ENCODE data around the gene IKZF2. TPM values are rescaled to one million over a fixed set of nuclear protein-coding genes. Genes with fewer than 3 reads are reported as not detected.

The IKZF2 gene
- total RNA-seq, 1 experiment from 2014 or later, result 14.2 TPM

DNA sequence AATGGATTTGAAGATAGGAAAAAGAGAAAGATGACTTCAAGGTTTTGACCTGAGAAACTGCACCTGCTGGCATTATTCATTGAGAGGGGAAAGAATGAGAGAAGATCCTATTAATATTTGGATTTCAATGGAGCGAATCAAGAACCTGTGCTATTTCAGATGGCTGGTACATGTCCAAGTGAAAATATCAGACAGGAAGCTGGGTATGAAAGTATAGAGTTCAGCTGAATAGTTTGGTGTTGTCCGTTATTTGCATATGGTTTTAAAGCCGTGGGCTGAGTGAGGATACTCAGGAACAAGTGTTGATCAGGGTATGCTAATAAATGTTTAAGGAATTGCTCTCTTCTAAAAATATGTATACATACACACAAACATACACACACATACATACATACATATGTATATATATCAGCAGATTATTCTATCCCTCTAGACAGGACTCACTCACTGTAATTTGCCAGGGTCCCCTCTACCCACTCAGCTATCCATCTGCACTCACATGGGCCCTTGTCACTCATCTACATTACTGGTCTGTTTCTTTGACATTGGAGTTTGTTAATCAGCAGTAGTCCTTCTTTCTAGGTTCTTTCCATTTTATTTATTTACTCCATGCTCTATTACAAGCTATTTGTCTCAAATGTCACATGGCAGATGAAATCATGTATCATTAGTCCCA lies 33.9 kb upstream of the IKZF2 start:
- TF ChIP-seq CTCF (IDR thresholded peaks at IDR 0.05; ENCODE audit: insufficient read depth in 1 of 2, low read depth in 1 of 2, low read length in 1 of 2, severe bottlenecking in 1 of 2, unreplicated experiment in 1 of 2), result no peak
- Mint-ChIP-seq H3K36me3 (ENCODE audit: insufficient read depth, unreplicated experiment) (peaks cover 18% of the 10 kb centered on the region), H3K4me3 (ENCODE audit: unreplicated experiment) (no peak overlapping the region), H3K27me3 (ENCODE audit: insufficient read depth, unreplicated experiment) (no peaks in the 10 kb centered on the region), H3K4me1 (ENCODE audit: low read depth, unreplicated experiment) (peaks cover 18% of the 10 kb centered on the region), H3K27ac (ENCODE audit: unreplicated experiment) (no peak overlapping the region), H3K9me3 (ENCODE audit: unreplicated experiment) (no peaks in the 10 kb centered on the region)
- Histone ChIP-seq H3K36me3 (ENCODE audit: control insufficient read depth, insufficient read depth, low read length) (no peaks in the 10 kb centered on the region), H3K4me1 (peaks cover 32% of the 10 kb centered on the region), H3K9me3 (no peaks in the 10 kb centered on the region), H3K4me3 (ENCODE audit: low read depth, low read length) (no peak overlapping the region), H3K27me3 (replicated peaks; ENCODE audit: control insufficient read depth, insufficient read depth, low read length) (no peaks in the 10 kb centered on the region)
- no TSS peak for BruUV-seq (replicated peaks)
- ChIA-PET CTCF (no interaction called here), POLR2A (no interaction called here)
- intact Hi-C loops (cut with micrococcal nuclease; ENCODE audit: unreplicated experiment), result no loop called here
- no peak for DNase-seq

DNA sequence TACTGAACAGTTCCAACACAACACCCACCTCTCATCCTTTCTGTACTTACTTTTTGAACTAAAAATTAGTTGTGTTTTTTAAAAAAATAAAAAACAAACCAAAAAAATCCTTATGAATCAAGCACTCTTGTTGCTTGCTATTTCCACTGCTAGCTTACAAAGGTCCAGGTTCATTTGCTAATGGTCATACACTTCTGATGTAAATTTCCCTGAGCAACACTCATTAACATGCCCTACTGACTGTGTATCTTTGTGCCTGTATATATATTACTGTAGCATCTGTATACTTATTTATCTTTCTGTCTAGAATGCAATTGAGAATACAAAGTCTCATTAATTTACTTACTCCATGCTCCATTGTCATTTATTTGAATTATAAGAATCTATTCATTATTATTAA lies 30.3 kb upstream of the IKZF2 start:
- intact Hi-C loops (cut with micrococcal nuclease; ENCODE audit: unreplicated experiment), result no loop called here
- H3K4me1 Mint-ChIP-seq (ENCODE audit: low read depth, unreplicated experiment), result peaks cover 16% of the 10 kb centered on the region
- no peaks in the 10 kb centered on the region for H3K27me3 Mint-ChIP-seq (ENCODE audit: insufficient read depth, unreplicated experiment)
- H3K36me3 ChIP-seq (ENCODE audit: control insufficient read depth, insufficient read depth, low read length), result no peaks in the 10 kb centered on the region
- no peaks in the 10 kb centered on the region for H3K36me3 Mint-ChIP-seq (ENCODE audit: insufficient read depth, unreplicated experiment)
- H3K9me3 ChIP-seq, result no peaks in the 10 kb centered on the region
- CTCF ChIA-PET, result no interaction called here
- POLR2A ChIA-PET, result no interaction called here
- H3K4me3 Mint-ChIP-seq (ENCODE audit: unreplicated experiment), result no peak overlapping the region
- H3K4me1 ChIP-seq, result peaks cover 9% of the 10 kb centered on the region
- H3K27ac Mint-ChIP-seq (ENCODE audit: unreplicated experiment), result no peak overlapping the region
- TF ChIP-seq CTCF (IDR thresholded peaks at IDR 0.05; ENCODE audit: insufficient read depth in 1 of 2, low read depth in 1 of 2, low read length in 1 of 2, severe bottlenecking in 1 of 2, unreplicated experiment in 1 of 2), result no peak
- H3K4me3 ChIP-seq (ENCODE audit: low read depth, low read length), result no peak overlapping the region
- H3K9me3 Mint-ChIP-seq (ENCODE audit: unreplicated experiment), result peaks cover 20% of the 10 kb centered on the region
- H3K27me3 ChIP-seq (replicated peaks; ENCODE audit: control insufficient read depth, insufficient read depth, low read length), result no peaks in the 10 kb centered on the region
- DNase-seq, result no peak
- no TSS peak for BruUV-seq (replicated peaks)

DNA sequence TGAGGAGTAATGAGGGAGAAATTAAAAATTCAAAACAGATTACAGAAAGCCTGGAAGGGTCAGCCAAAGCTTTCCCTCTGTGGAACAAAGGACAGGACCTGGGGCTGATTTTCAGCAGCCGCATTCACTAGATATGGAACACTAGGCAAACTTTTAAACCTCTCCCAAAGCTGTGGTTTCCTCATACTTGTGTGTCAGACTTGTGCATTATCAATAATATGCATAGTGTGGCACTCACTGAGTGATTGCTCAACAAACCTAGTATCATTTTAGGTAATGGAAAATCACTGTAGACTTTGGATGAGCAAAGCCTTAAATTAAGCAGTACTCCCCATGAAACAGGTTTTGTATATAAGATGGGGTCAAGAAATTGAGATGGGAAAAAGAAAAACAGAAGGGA lies 26.3 kb upstream of the IKZF2 start:
- ChIA-PET CTCF (no interaction called here), POLR2A (no interaction called here)
- Histone ChIP-seq H3K4me1 (peaks cover 26% of the 10 kb centered on the region), H3K9me3 (no peaks in the 10 kb centered on the region), H3K4me3 (ENCODE audit: low read depth, low read length) (no peak overlapping the region), H3K36me3 (ENCODE audit: control insufficient read depth, insufficient read depth, low read length) (no peaks in the 10 kb centered on the region), H3K27me3 (replicated peaks; ENCODE audit: control insufficient read depth, insufficient read depth, low read length) (no peaks in the 10 kb centered on the region)
- Mint-ChIP-seq H3K27ac (ENCODE audit: unreplicated experiment) (no peak overlapping the region), H3K27me3 (ENCODE audit: insufficient read depth, unreplicated experiment) (no peaks in the 10 kb centered on the region), H3K4me1 (ENCODE audit: low read depth, unreplicated experiment) (peaks cover 34% of the 10 kb centered on the region), H3K36me3 (ENCODE audit: insufficient read depth, unreplicated experiment) (no peaks in the 10 kb centered on the region), H3K9me3 (ENCODE audit: unreplicated experiment) (peaks cover 20% of the 10 kb centered on the region), H3K4me3 (ENCODE audit: unreplicated experiment) (no peak overlapping the region)
- BruUV-seq (replicated peaks), result no TSS peak
- no peak for DNase-seq
- no peak for TF ChIP-seq CTCF (IDR thresholded peaks at IDR 0.05; ENCODE audit: insufficient read depth in 1 of 2, low read depth in 1 of 2, low read length in 1 of 2, severe bottlenecking in 1 of 2, unreplicated experiment in 1 of 2)
- intact Hi-C loops (cut with micrococcal nuclease; ENCODE audit: unreplicated experiment), result no loop called here

All from Caco-2 (cell line).